GM23338 (cell line): ENCODE results near the gene SEC22B. TPM values are rescaled to one million over a fixed set of nuclear protein-coding genes. Genes with fewer than 3 reads are reported as not detected.
A peak's percentile ranks its signal among the peaks of the same experiment; 100 is the strongest.
"Not testable (repeated sequence)": the region's sequence is repeated elsewhere in the genome, so short reads cannot be mapped to it uniquely, and the experiment has no call there.

ENCODE experiments used
- ATAC-seq: fragments of 200-7000 bp; cut with Tn5 transposase; 3 replicates; pipeline ENCODE4 v1.9.1; 2020
- DNase-seq: peaks from one replicate; pipeline ENCODE4 v3.0.0-alpha.2; 2015; ENCODE audit warnings: low spot score
- H2AFZ ChIP-seq: fragments of 200-600 bp; sonication (generic); 2 replicates; pipeline ENCODE4 v1.8.0; 2016; ENCODE audit warnings: antibody characterized with exemption, mild to moderate bottlenecking, moderate library complexity
- H3F3A ChIP-seq: fragments of 200-600 bp; sonication (generic); replicated peaks from 2 replicates; pipeline ENCODE4 v1.8.0; 2017; ENCODE audit warnings: antibody characterized with exemption, mixed run types, low read depth
- H3K27ac ChIP-seq: fragments of 200-600 bp; sonication (generic); 2 replicates; pipeline ENCODE4 v1.6.1; 2016; ENCODE audit warnings: low read depth
- H3K27me3 ChIP-seq: fragments of 200-600 bp; sonication (generic); 2 replicates; pipeline ENCODE4 v1.8.0; 2016; ENCODE audit warnings: mild to moderate bottlenecking, mixed run types, moderate library complexity; ENCODE audit not compliant: insufficient read depth
- H3K36me3 ChIP-seq: fragments of 200-600 bp; sonication (generic); 2 replicates; pipeline ENCODE4 v1.8.0; 2016; ENCODE audit warnings: mild to moderate bottlenecking; ENCODE audit not compliant: insufficient read depth
- H3K4me1 ChIP-seq: fragments of 200-600 bp; sonication (generic); 2 replicates; pipeline ENCODE4 v1.8.0; 2016; ENCODE audit warnings: mild to moderate bottlenecking, moderate library complexity; ENCODE audit not compliant: insufficient read depth
- H3K4me2 ChIP-seq: fragments of 200-600 bp; sonication (generic); 2 replicates; pipeline ENCODE4 v1.7.1; 2017; ENCODE audit warnings: mixed run types
- H3K4me3 ChIP-seq: fragments of 200-600 bp; sonication (generic); 2 replicates; pipeline ENCODE4 v1.6.1; 2016; ENCODE audit warnings: mixed run types
- H3K79me2 ChIP-seq: fragments of 200-600 bp; sonication (generic); replicated peaks from 2 replicates; pipeline ENCODE4 v1.8.0; 2017; ENCODE audit warnings: mild to moderate bottlenecking; ENCODE audit not compliant: insufficient read depth
- H3K9me2 ChIP-seq: fragments of 200-600 bp; sonication (generic); 2 replicates; pipeline ENCODE4 v1.8.0; 2017; ENCODE audit not compliant: insufficient read depth
- H4K20me1 ChIP-seq: fragments of 200-600 bp; sonication (generic); replicated peaks from 2 replicates; pipeline ENCODE4 v1.8.0; 2017; ENCODE audit warnings: mild to moderate bottlenecking; ENCODE audit not compliant: insufficient read depth
- H3K27ac Mint-ChIP-seq: 2 replicates; pipeline ENCODE4 v1.8.0; 2020; ENCODE audit warnings: inconsistent platforms, mild to moderate bottlenecking, moderate library complexity, mixed read lengths
- H3K27me3 Mint-ChIP-seq: 3 replicates; pipeline ENCODE4 v1.8.0; 2022; ENCODE audit warnings: low read depth, mild to moderate bottlenecking, moderate library complexity, mixed read lengths, inconsistent platforms; ENCODE audit not compliant: insufficient read depth, poor library complexity
- H3K36me3 Mint-ChIP-seq: 3 replicates; pipeline ENCODE4 v1.8.0; 2021; ENCODE audit warnings: low read depth, mild to moderate bottlenecking, inconsistent platforms, moderate library complexity, mixed read lengths
- H3K4me1 Mint-ChIP-seq: 3 replicates; pipeline ENCODE4 v1.8.0; 2020; ENCODE audit warnings: mild to moderate bottlenecking, inconsistent platforms, mixed read lengths
- H3K4me3 Mint-ChIP-seq: 3 replicates; pipeline ENCODE4 v1.8.0; 2021; ENCODE audit warnings: moderate library complexity, mild to moderate bottlenecking, inconsistent platforms, mixed read lengths
- H3K9me3 Mint-ChIP-seq: 3 replicates; pipeline ENCODE4 v1.8.0; 2020; ENCODE audit warnings: moderate library complexity, mild to moderate bottlenecking, inconsistent platforms, mixed read lengths
- polyA plus RNA-seq: library from polyadenylated mRNA; unstranded; fragments of >200 nt; fragmentation: Nextera tagmentation; extraction: Ambion mirVana; gene quantifications from 2 replicates; pipeline ENCODE4 v1.2.1, GENCODE V29; 2016
- total RNA-seq: library from RNA; depleted of rRNA; stranded (reverse); fragments of >200 nt; shearing (Covaris generic); gene quantifications from 2 replicates; pipeline ENCODE4 v1.2.3, GENCODE V29; 2014

SEC22B gene
- total and polyA plus RNA-seq, 2 experiments from 2014 or later = 14.2 to 17.6 TPM

- not testable (repeated sequence) for H3K27me3 Mint-ChIP-seq, H4K20me1 ChIP-seq, H3F3A ChIP-seq, H3K27ac Mint-ChIP-seq, H3K4me3 ChIP-seq, H2AFZ ChIP-seq, H3K4me2 ChIP-seq, H3K36me3 ChIP-seq, H3K9me3 Mint-ChIP-seq, H3K36me3 Mint-ChIP-seq, H3K27me3 ChIP-seq, DNase-seq, H3K27ac ChIP-seq, H3K9me2 ChIP-seq, ATAC-seq, H3K4me3 Mint-ChIP-seq, H3K79me2 ChIP-seq
- H3K4me1 ChIP-seq = peaks cover 12% of the 10 kb centered on the region
- H3K4me1 Mint-ChIP-seq = peaks cover 14% of the 10 kb centered on the region
Observed at GRCh38 chr1:120178058-120178457, 1.7 kb upstream of the SEC22B start.

- H3K4me3 Mint-ChIP-seq = peak overlapping the region; percentile 99
- DNase-seq = peak; percentile 23
- H3K27me3 Mint-ChIP-seq = not testable (repeated sequence)
Observed at GRCh38 chr1:120175688-120176087, 632 bp downstream of the SEC22B start.

GRCh38 chr1:120164761-120165160 lies 11.6 kb downstream of the SEC22B start:
- H3K27me3 Mint-ChIP-seq, H3K4me3 ChIP-seq, H3K4me1 Mint-ChIP-seq, H3K36me3 Mint-ChIP-seq, H3K9me3 Mint-ChIP-seq, H3K4me2 ChIP-seq, ATAC-seq, H3K27ac ChIP-seq, H3F3A ChIP-seq, H3K9me2 ChIP-seq, H3K27me3 ChIP-seq, H3K4me3 Mint-ChIP-seq, DNase-seq, H3K4me1 ChIP-seq, H2AFZ ChIP-seq, H3K27ac Mint-ChIP-seq, H4K20me1 ChIP-seq, H3K79me2 ChIP-seq, H3K36me3 ChIP-seq: not testable (repeated sequence)

More at GRCh38 chr1:120175688-120176087, 632 bp downstream of the SEC22B start:
- peaks cover 14% of the 10 kb centered on the region for H3K4me1 Mint-ChIP-seq
- H3K27ac Mint-ChIP-seq = peak overlapping the region; percentile 99
- H3F3A ChIP-seq, H3K36me3 Mint-ChIP-seq, H3K79me2 ChIP-seq, H3K27me3 ChIP-seq, H4K20me1 ChIP-seq, H3K9me2 ChIP-seq, H3K36me3 ChIP-seq, H3K9me3 Mint-ChIP-seq, ATAC-seq: not testable (repeated sequence)
- H3K4me1 ChIP-seq = peaks cover 12% of the 10 kb centered on the region
- H3K4me3 ChIP-seq = peak overlapping the region; percentile 74
- H2AFZ ChIP-seq = peak overlapping the region; percentile 76; the same call in 1 of the 2 replicates
- peak overlapping the region; percentile 95 for H3K27ac ChIP-seq
- H3K4me2 ChIP-seq = peak overlapping the region; percentile 75

- not testable (repeated sequence) for H3K4me3 Mint-ChIP-seq, H3F3A ChIP-seq, H3K4me3 ChIP-seq, H3K79me2 ChIP-seq, H3K4me2 ChIP-seq, DNase-seq, H3K27ac ChIP-seq, H2AFZ ChIP-seq, H3K4me1 Mint-ChIP-seq, H3K36me3 ChIP-seq, H3K4me1 ChIP-seq, H3K9me3 Mint-ChIP-seq, H3K9me2 ChIP-seq, ATAC-seq, H3K27ac Mint-ChIP-seq, H3K27me3 ChIP-seq, H3K36me3 Mint-ChIP-seq, H4K20me1 ChIP-seq, H3K27me3 Mint-ChIP-seq
Observed at GRCh38 chr1:120162015-120162414, 14.3 kb downstream of the SEC22B start.

GRCh38 chr1:120158495-120158894 lies 17.8 kb downstream of the SEC22B start:
- not testable (repeated sequence) for H3F3A ChIP-seq, H3K9me2 ChIP-seq, H3K27me3 ChIP-seq, DNase-seq, H3K9me3 Mint-ChIP-seq, H3K4me2 ChIP-seq, H3K4me3 ChIP-seq, H3K36me3 Mint-ChIP-seq, ATAC-seq, H3K27ac ChIP-seq, H3K4me1 Mint-ChIP-seq, H3K4me1 ChIP-seq, H4K20me1 ChIP-seq, H3K79me2 ChIP-seq, H2AFZ ChIP-seq, H3K4me3 Mint-ChIP-seq, H3K27ac Mint-ChIP-seq, H3K27me3 Mint-ChIP-seq, H3K36me3 ChIP-seq

DNA sequence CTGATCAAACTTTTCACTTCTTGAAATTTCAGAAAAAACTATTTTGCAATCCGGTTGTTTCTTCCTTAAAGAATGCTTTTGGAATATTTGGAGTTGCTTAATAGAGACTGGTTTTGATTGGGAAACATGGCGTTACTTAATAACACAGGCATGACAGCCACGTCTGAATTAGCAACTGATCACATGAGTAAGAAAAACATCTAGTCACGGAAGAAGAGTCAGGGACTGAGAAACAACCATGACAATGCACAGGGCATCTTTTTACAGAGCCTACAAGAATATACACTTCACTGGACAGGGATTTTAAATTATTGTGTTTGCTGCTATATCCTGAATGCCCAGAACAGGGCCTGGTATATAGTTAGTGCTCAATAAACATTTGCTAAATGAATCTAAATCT lies 18.2 kb downstream of the SEC22B start:
- not testable (repeated sequence) for H3K4me1 Mint-ChIP-seq, H3K27ac ChIP-seq, H3K27me3 Mint-ChIP-seq

GRCh38 chr1:120150138-120150822 lies 26.0 kb downstream of the SEC22B start:
- not testable (repeated sequence) for ATAC-seq, H3K36me3 Mint-ChIP-seq, H3K4me2 ChIP-seq, H3K4me1 Mint-ChIP-seq, H3K4me1 ChIP-seq, DNase-seq, H3K27ac Mint-ChIP-seq, H3K79me2 ChIP-seq, H3F3A ChIP-seq, H3K9me2 ChIP-seq, H3K4me3 ChIP-seq, H3K27ac ChIP-seq, H3K9me3 Mint-ChIP-seq, H3K4me3 Mint-ChIP-seq, H4K20me1 ChIP-seq, H2AFZ ChIP-seq, H3K27me3 ChIP-seq, H3K27me3 Mint-ChIP-seq, H3K36me3 ChIP-seq

More for the DNA sequence above, 18.2 kb downstream of the SEC22B start:
- not testable (repeated sequence) for H3F3A ChIP-seq, ATAC-seq, H3K4me2 ChIP-seq, H3K27ac Mint-ChIP-seq, H3K4me3 ChIP-seq, H3K27me3 ChIP-seq, H2AFZ ChIP-seq, H3K79me2 ChIP-seq, H3K36me3 Mint-ChIP-seq, H3K9me2 ChIP-seq, H4K20me1 ChIP-seq, H3K9me3 Mint-ChIP-seq, H3K36me3 ChIP-seq, DNase-seq, H3K4me1 ChIP-seq, H3K4me3 Mint-ChIP-seq
